HCT116 (cell line): ENCODE data around the gene NTSR1.

Experiments used
- CTCF ChIP-seq, 3 experiments: fragments of 200-600 bp in 1 of 3; sonication (generic) in 1 of 3; IDR thresholded peaks in 2 of 3; conservative IDR thresholded peaks in 1 of 3; 2 replicates each; pipeline ENCODE4 v1.5.1; 2012 to 2017; ENCODE audit warnings: low read depth in 2 of 3, low read length in 2 of 3, antibody characterized with exemption in 1 of 3, borderline replicate concordance in 1 of 3, control low read depth in 1 of 3, mild to moderate bottlenecking in 1 of 3, mixed read lengths in 1 of 3, mixed run types in 1 of 3, moderate library complexity in 1 of 3; ENCODE audit not compliant: insufficient read depth in 1 of 3
- MAX ChIP-seq: IDR thresholded peaks from 2 replicates; pipeline ENCODE4 v1.6.1; 2012
- POLR2A ChIP-seq: IDR thresholded peaks from 2 replicates; pipeline ENCODE4 v1.7.0; 2011; ENCODE audit warnings: borderline replicate concordance; ENCODE audit not compliant: insufficient read depth, insufficient read length; ENCODE audit errors: extremely low read depth
- POLR2AphosphoS5 ChIP-seq: IDR thresholded peaks from 2 replicates; pipeline ENCODE4 v1.6.1; 2011; ENCODE audit warnings: mild to moderate bottlenecking, low read depth, low read length, moderate library complexity

GRCh38 chr20:62716198-62716940, 7.7 kb downstream of the NTSR1 start:
- TF ChIP-seq POLR2AphosphoS5 (no peak), CTCF (IDR thresholded peaks at IDR 0.05 in 2 of 3, conservative IDR thresholded peaks at IDR 0.05 in 1 of 3; ENCODE audit: borderline replicate concordance in 1 of 3, insufficient read depth in 1 of 3, low read depth in 2 of 3, low read length in 2 of 3) (no peak), MAX (no peak), POLR2A (no peak)
